GM18858 (cell line): ENCODE results near the gene HYLS1.

Source experiments
- ATAC-seq: cut with Tn5 transposase; IDR thresholded peaks from one replicate; pipeline ENCODE4 v1.9.1; 2021; ENCODE audit not compliant: unreplicated experiment

Gene HYLS1

GRCh38 chr11:125932301-125932700, 44.8 kb downstream of the HYLS1 start:
- ATAC-seq = no peak

- no peak for ATAC-seq
Measured at GRCh38 chr11:125933030-125933813, 45.8 kb downstream of the HYLS1 start.

- ATAC-seq = no peak
Measured at GRCh38 chr11:125934473-125934872, 47.0 kb downstream of the HYLS1 start.

- no peak for ATAC-seq
Measured at GRCh38 chr11:125935056-125935455, 47.6 kb downstream of the HYLS1 start.

- no peak for ATAC-seq
Measured at GRCh38 chr11:125935618-125936199, 48.2 kb downstream of the HYLS1 start.

GRCh38 chr11:125938418-125938817, 51.0 kb downstream of the HYLS1 start:
- no peak for ATAC-seq

- no peak for ATAC-seq
Measured at GRCh38 chr11:125939081-125939521, 51.6 kb downstream of the HYLS1 start.

GRCh38 chr11:125940145-125940544, 52.7 kb downstream of the HYLS1 start:
- no peak for ATAC-seq

GRCh38 chr11:125941267-125941618, 53.8 kb downstream of the HYLS1 start:
- no peak for ATAC-seq

GRCh38 chr11:125941619-125942611, 54.4 kb downstream of the HYLS1 start:
- ATAC-seq = no peak

GRCh38 chr11:125942771-125943428, 55.4 kb downstream of the HYLS1 start:
- ATAC-seq = no peak

GRCh38 chr11:125943661-125944349, 56.3 kb downstream of the HYLS1 start:
- ATAC-seq = no peak

GRCh38 chr11:125944350-125945010, 57.0 kb downstream of the HYLS1 start:
- no peak for ATAC-seq

- no peak for ATAC-seq
Measured at GRCh38 chr11:125945011-125945796, 57.7 kb downstream of the HYLS1 start.

- no peak for ATAC-seq
Measured at GRCh38 chr11:125945797-125946520, 58.5 kb downstream of the HYLS1 start, which contains the start of gene VSIG10L2. Gene VSIG10L2 (plus strand): TSS chr11:125946044. CDS start chr11:125946056, 12 bp downstream.

- no peak for ATAC-seq
Measured at GRCh38 chr11:125946712-125947418, 59.4 kb downstream of the HYLS1 start.

- no peak for ATAC-seq
Measured at GRCh38 chr11:125947419-125948277, 60.2 kb downstream of the HYLS1 start.
